GM19397 (cell line): ENCODE data around the gene FBLN2.

Source experiments
- ATAC-seq: cut with Tn5 transposase; IDR thresholded peaks from one replicate; pipeline ENCODE4 v1.9.1; 2021; ENCODE audit warnings: mild to moderate bottlenecking, moderate library complexity; ENCODE audit not compliant: unreplicated experiment

The FBLN2 gene

DNA sequence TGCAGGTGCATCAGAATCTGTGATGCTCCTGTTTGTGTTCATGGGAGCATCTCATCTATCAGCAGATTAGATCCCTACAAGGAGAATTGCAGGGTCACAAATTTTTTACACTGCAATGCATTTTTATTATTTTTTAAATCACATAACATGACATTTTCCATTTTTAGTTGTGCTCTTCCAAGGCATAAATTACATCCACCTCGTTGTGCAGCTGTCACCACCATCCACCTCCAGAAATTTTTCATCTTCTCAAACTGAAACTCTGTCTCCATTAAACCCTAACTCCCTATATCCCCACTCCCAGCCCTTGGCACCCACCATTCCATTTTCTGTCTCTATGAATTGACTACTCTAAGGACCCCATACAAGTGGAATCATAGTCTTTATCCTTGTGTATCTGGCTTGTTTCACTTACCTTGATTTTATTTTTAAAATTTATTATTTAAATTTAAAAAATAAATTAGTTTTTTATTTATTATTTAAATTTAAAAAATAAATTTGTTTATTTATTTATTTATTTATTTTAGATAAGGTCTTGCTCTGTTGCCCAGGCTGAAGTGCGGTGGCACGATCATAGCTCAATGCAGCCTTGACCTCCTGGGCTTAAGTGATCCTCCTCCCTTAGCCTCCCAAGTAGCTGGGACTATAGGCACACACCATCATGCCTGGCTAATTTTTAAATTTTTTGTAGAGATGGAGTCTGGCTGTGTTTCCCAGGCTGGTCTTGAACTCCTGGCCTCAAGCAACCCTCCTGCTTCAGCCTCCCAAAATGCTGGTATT is 47.7 kb downstream of the FBLN2 start:
- ATAC-seq = no peak

DNA sequence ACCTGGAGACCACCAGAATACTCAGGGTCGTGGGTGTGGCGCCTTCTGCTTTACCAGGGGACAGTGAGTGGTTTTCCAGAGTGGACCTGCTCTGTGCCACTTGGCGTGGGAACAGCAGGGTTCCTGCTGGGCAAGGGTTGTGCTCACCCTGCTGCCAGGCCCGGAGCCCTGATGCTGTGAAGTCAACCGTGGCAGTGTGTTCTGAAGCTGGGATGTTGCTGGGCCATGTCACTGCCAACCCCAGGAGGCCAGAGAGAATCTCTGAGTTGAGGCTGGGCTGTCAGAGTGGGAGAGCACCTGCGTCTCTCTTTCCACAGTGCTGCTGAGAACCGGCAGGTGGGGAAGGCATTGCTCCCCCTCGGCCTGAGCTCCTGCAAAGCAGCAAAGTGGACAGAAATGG is 48.7 kb downstream of the FBLN2 start:
- ATAC-seq = no peak

DNA sequence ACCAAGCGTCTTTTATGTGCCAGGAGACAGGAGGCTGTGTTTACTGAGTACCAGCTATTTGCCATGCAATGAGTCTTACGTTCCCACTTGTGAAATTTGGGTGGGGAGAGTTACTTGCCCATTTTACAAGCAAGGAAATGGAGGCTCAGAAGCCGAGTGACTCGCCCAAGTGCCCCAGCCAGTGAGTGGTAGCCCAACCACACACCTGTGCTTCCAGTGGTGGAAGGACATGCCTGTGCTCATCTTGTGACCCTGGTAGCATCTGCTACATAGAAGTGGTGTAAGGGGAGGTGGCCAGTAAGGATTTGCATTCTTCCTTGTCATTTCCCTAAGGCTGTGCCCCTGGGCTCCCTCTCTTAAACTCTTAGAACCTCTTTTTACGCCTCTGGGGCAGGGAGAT is 49.3 kb downstream of the FBLN2 start:
- no peak for ATAC-seq

DNA sequence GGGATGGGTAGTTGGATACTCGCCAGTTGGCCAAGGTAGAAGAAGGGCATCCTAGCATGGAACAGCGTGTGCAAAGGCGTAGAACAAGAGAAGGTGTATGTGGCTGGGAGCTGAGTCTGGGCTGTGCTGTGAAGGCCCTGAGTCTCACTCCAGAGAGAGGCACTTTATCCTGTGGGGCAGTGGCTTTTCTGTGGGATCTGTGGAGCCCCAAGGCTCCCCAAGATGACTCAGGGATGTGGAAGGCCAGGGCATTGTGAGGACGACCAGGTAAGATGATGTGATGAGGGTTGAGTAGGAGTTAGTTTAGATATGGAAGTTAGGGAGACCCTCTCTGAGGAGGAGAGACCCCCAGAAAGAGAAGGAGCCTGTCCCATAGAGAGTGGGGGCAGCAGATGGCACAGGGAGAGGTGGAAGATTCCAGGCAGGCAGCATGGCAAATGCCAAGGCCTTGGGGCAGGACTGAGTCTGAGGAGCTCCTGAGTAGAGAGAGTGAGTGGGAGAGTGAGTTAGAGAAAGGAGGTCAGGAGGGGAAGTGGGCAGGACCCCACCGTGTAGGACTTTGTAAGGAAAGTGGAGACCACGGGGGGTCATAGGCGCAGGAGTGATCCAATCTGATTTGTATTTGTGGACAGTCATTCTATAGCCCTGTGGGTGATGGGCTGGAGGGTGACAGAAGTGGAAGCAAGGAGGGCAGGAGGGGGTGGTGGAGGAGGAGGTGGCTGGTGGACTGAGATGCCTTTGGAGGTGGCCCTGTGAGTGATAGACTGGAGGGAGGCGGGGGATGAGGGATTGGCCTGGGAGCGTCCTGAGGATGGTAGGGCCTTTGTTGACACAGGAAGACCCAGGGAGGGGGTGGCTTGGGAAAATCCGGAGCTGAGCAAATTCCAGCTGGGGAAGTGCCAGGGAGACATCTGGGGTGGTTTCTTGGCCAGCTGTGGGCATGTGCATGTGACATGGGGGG is 50.3 kb downstream of the FBLN2 start:
- ATAC-seq = no peak

DNA sequence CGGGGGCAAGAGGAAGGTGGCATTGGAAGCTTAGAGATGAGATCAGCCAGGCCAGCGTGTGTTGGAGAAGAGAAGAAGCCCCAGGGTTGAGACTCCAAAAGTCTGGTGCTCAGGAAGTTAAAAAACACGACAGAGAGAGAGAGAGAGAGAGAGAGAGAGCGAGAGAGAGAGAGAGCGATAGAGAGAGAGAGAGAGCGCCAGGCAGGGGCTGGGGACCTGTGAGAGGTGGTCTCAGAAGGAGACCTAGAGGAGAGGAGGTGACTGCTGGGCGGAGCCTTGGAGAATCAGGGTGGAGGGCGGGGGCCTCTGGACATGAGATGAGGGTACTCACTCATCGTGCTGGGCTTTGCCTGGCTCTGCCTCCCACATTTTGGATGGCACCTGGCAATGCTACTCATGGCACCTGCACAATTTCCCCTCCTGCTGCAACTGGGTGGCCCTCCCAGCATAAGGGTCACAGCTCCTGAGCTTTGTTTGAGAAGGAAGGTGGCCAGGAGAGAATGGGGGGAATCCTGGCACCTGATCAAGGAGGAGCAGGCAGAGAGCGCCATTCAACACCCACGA is 51.0 kb downstream of the FBLN2 start:
- no peak for ATAC-seq

DNA sequence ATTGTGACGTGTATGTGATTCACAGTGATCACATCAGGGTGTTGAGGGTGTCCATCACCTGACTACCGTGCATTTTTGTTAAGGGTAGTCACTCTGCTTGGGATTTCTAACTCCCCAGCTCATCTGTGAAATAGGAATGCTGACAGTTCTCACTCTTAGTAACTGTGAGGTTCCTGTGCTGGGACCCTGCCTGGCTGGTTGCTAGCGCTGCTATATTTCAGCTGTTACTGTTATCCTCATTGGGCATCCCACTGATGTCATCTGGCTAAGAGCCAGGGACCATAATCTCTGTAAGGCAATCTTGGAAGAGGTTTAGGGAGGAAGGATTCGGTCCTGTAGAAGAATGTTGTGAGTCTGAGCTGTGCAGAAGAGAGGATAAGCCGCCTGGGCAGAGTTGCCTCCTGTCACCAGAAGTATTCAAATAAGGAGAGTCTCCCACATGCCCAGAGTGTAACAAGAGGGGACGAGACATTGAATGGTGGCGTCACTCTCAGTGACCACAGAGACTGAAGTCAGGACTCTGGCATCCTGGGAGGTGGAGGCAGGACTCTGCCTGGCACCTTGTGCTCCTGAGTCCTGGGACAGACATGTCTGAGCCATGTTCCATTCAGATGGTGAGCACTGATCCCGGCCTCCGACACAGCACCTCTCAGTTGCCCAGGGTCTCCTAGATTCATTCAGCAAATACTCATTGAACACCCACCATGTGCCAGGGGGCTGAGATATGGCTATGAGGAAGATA is 52.2 kb downstream of the FBLN2 start:
- no peak for ATAC-seq

DNA sequence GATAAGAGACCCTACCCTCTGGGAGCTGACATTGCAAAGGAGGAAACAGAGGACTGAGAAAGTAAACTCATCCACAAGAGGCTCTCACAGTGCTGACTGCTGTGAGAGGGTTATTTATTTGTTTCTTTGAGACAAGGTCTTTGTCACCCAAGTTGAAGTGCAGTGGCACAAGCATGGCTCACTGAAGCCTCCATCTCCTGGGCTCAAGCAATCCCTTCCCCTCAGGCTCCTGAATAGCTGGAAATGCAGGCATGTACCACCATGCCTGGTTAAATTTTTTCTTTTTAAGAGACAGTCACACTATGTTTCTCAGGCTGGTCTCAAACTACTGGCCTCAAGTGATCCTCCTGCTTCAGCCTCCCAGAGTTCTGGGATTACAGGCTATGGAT is 52.8 kb downstream of the FBLN2 start:
- no peak for ATAC-seq

DNA sequence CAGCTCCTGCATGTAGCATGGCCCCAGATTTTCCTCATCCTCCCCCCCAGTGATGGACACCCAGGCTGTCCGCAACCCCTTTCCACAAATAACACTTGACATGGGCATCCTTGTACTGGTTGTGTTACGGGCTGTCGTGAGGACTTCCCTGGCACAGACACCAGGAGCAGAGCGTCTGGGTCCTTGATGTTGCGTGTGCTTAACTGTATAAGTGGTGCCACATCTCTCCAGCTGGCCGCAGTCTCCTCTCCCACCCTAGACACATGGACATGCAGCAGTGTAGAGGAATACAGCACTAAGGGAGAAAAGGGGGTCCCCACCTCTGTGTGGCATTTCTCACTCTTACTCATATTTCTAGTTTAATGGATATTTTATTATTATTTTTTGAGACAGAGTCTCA is 56.6 kb downstream of the FBLN2 start:
- no peak for ATAC-seq

DNA sequence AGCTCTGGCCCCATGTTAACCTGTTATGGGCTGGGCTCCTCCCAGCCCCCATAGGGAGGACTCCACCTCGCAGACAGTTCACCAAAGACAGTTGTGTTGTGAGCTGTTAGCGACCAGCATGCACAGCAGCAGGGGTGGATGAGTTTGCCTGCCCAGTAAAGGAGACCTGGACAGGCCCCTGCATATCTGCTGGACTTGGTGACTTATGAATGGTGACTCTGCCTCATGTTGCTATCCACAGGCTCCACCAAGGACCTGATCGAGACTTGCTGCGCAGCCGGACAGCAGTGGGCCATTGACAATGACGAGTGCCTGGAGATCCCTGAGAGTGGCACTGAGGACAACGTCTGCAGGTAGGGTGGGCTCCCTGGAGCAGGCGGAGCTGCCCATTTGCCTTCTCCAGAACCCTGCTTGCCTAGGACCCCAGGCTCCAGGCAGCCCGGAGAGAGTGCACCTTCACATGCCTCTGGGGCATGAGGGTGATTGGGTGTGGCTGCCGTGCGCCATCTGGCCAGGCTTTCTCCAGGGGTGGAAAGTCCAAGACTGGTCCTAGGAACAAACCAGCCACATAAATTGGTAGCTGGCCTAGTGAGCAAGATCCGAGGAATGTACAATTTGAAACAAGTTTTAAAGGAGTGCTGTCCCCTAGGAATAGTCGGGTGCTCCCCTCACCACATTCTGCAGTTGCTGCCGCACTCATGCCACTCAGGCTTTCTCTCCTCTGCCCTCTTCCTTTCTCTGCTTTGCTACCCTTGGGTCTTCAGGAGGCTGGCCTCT is 59.1 kb downstream of the FBLN2 start:
- no peak for ATAC-seq

DNA sequence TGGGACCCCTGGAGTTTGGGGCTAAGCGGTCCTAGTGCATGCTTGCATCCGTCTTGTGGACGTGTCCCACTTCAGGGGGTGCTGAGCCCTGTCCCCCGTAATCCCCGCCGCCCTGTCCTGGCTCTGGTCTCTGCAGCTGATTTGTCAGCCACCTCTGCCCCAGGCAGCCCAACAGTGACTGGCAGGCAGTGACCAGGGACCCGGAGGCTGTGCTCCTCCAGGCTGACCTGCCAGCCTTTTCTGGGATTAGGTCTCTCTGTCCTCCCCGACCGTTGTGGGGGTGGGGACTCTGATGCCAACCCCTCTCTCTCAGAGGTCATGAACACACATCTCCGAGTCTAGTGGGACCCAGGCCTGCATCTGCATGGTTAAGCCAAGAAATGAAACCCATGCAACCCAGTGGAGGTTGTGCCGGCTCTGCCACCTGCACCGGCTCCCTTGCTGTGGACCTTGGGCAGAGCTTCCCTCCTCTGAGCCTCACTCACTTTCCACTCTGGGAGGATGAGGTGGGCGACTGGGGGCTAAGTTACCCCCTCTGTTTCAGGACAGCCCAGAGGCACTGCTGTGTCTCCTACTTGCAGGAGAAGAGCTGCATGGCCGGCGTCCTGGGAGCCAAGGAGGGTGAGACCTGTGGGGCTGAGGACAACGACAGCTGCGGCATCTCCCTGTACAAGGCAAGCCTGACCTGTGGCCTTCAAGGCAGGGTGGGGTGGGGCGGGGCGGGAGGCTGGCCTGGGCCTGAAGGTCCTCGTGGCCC is 60.2 kb downstream of the FBLN2 start:
- ATAC-seq = no peak

DNA sequence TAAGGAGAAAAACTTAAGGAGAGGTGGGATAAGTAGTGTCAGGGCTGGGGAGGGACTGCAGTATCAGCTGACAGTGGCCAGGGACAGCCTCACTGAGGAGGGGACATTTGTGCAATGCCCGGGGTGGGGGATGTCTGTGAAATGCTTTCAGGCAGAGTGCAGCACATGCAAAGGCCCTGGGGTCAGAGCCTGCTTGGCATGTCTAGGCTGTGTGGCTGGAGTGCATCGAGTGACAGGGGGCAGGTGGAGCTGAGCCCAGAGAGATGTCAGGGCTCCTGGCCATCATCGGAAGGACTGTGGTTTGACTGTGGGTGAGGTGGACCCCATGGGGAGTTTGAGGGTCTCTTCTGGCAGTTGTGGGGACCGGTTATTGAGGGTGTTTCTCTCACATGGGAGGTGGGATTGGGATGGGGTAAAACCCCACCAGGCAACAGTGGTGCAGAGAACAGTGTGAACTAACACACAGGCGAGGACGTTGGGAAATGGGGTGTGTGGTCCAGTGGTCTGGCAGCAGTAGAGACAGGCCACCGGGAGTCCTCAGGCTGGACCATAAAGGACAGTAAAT is 61.2 kb downstream of the FBLN2 start:
- ATAC-seq = no peak

DNA sequence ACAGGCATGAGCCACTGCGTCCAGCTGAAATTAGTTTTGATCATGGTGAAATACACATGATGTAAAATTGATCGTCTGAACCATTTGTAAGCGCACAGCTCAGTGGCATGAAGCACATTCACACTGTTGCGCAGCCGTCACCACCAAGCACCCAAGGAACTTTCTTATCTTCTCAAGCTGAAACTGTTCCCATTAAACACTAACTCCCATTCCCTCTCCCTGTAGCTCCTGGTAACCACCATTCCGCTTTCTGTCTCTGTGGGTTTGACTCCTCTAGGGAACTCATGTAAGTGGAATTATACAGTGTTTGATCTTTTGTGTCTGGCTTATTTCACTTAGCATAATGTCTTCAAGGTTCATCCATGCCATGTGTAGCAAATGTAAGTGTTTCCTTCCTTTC is 62.3 kb downstream of the FBLN2 start:
- no peak for ATAC-seq

DNA sequence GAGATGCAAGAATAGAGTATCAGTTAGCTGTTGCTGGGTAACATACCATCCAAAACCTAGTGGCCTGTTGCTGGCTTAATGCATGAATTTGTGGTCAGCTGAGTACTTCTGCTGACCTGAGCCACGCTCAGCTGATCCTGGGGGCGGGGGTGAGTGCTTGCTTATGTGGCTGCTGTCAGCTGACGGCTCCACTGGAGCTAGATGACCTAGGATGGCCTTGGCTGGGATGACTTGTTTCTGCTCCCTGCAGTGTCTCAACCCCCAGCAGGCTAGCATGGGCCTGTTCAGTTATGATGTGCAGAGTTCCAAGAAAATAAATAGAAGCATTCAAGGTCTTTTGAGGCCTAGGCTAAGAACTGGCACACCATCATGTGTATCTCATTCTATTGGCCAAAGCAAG is 63.9 kb downstream of the FBLN2 start:
- no peak for ATAC-seq

DNA sequence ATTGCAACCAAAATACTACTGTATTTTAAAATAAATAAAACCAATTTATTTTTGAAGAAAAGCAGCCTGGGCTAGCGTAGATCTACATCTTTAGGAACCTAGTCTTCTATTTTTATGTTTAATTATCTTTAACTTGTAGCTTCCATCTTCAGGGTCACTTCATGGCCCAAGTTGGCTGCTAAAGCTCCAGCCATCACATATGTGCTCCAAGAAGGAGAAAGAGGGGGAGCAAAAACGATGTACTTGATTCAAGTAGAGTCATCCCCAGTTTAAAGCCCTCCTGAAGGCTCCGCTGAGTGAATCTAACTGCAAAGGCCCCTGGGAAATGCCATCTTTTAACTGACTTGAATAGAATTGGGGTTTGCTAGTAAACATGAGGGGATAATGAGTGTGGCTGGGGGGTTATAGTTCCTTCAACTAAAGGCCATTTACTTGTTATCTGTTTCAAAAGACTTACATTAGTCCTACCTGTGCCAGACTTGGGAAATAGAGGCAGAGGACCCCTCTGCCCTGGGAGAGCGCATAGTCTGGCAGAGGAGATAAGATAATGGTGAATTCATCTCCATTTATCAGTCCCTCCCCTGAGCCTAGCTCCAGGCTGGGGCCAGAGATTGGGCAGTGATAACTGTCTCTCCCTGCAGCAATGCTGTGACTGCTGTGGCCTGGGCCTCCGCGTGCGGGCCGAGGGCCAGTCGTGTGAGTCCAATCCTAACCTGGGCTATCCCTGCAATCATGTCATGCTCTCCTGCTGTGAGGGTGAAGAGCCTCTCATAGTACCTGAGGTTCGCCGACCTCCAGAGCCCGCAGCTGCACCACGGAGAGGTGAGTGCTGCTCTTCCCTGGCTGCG is 64.6 kb downstream of the FBLN2 start:
- ATAC-seq = no peak

DNA sequence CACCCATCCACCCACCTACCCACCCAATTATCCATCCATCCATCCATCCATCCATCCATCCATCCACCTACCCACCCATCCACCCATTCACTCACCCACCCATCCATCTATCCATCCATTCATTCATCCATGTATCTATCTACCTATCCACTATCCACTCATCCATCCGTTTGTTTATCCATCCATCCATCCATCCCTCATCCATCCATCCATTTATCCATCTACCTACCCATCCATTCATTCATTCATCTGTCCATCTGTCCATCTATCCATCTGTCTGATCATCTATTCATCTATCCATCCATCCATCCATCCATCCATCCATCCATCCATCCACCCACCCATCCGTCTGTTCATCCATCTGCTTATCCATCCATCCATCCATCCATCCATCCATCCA is 65.7 kb downstream of the FBLN2 start:
- no peak for ATAC-seq

DNA sequence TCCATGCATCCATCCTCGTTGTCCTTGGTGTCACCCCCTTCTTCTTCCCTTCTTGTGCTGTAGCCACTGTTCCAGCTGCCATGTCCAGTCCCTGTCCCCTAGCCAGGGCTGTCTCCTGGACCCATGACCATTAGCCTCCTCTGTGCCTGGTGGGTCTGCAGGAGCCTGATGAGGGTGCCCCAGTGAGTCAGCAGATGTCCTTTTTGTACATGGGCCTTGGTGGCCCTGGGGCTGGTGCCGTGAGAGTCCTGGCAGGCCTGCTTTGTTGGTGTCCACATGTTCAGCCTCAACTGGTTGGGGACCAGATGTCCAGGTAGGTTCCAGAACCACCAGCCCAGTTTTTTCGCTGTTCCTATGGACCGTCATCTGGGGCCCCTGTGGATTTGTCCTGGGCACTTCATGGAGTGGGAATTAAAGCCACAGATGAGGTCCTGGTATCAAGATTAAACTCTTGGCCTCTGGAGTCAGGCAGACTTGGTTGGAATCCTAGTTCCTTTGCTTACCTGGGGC is 66.1 kb downstream of the FBLN2 start:
- no peak for ATAC-seq

DNA sequence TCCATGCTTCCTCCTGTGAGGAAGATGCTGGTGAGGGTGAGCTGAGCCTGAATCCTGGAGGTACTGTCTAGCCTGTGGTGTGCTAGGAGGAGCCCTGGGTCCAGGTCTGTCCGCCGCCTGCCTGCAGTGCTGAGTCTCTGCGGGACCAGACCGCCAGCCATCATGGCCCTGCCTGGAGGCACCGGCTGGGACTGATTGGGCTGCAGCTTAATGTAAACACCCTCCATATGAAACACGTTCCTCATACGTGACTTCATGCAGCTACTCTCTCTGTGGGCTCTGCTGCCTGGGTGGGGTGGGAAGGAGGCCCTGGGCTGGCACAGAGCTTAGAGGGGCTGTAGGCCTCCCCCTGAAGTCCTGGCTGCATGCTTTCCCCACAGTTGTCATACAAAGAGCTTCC is 67.4 kb downstream of the FBLN2 start:
- ATAC-seq = no peak

DNA sequence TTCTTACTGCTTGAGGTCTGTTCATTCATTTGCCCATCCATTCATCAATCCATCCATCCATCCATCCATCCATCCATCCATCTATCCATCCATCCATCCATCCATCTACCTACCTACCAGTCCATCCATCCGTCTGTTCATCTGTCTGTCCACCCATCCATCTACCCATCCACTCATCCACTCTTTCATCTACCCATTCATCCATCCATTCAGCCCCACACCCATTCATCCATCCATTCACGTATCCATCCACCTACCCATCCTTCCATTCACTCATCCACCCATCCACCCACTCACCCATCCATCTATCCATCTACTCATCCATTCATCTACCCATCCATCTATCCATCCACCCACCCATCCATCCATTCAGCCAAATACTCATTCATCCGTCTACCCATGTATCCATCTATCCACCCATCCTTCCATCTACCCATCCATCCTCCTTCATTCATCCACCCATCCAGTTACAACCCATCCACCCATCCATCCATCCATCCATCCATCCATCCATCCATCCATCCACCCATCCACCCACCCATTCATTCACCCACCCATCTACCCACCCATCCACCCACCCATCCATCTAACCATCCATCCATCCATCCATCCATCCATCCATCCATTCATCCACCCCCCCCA is 68.3 kb downstream of the FBLN2 start:
- no peak for ATAC-seq
